ENCODE measurements around the gene PTCH2. TPM values are rescaled to one million over a fixed set of nuclear protein-coding genes. Genes with fewer than 3 reads are reported as not detected.
"Not testable (repeated sequence)": the region's sequence is repeated elsewhere in the genome, so short reads cannot be mapped to it uniquely, and the experiment has no call there.

Gene PTCH2
- total RNA-seq, 5 donors from 2014 or later (not counting 1 experiment from before 2014, with no cell fraction given), result 0.89 to 2.3 (median 1.3) TPM

GRCh38 chr1:44802306-44803061 lies 40.6 kb downstream of the PTCH2 start:
- H3K9me3 Mint-ChIP-seq, result no peaks in the 10 kb centered on the region
- Histone ChIP-seq H3K27me3 (replicated peaks in 1 of 2; ENCODE audit: control insufficient read depth in 2 of 2, extremely low read depth in 1 of 2, insufficient read depth in 2 of 2, low read length in 1 of 2) (no peaks in the 10 kb centered on the region), H3K9me3 (no peaks in the 10 kb centered on the region), H3K4me3 (ENCODE audit: control insufficient read depth in 1 of 2, extremely low read depth in 1 of 2, low read length in 1 of 2) (peak overlapping the region; percentile 71 to 97), H3K27ac (ENCODE audit: low read length) (peak overlapping the region; percentile 63), H3K36me3 (ENCODE audit: control insufficient read depth in 2 of 2, extremely low read depth in 1 of 2, insufficient read depth in 1 of 2, low read length in 1 of 2) (peaks cover 16 to 50% of the 10 kb centered on the region in 2 donors), H3K4me1 (ENCODE audit: control insufficient read depth in 1 of 2, extremely low read depth in 1 of 2, insufficient read depth in 2 of 2, low read length in 2 of 2) (peaks cover 27 to 64% of the 10 kb centered on the region in 2 experiments)
- 60% methylated on average over 8 of the region's 13 CpGs for WGBS (ENCODE audit: insufficient coverage)
- no peaks in the 10 kb centered on the region for H3K27me3 Mint-ChIP-seq
- no peak for DNase-seq
- ATAC-seq (replicated peaks in 1 of 4), result no peak
- H3K4me3 Mint-ChIP-seq, result peak overlapping the region; percentile 83 to 98 (median 92)
- H3K4me1 Mint-ChIP-seq, result peaks cover 52 to 71% (median 61%) of the 10 kb centered on the region in 3 donors
- peaks cover 42% of the 10 kb centered on the region for H3K36me3 Mint-ChIP-seq
- ChIA-PET POLR2A (interaction anchor here in 1 of 2 donors (3.5 kb wide), 1 partner anchor 16 kb away, joined by 40 read pairs; no protein-coding TSS in a partner anchor), CTCF (interaction anchor here in 1 of 2 donors (0.6 kb wide), 1 partner anchor 501 kb away, joined by 5 read pairs; no protein-coding TSS in a partner anchor)
- peak overlapping the region; percentile 92 to 93 for H3K27ac Mint-ChIP-seq

- Mint-ChIP-seq H3K27me3 (no peaks in the 10 kb centered on the region), H3K36me3 (peaks cover 36% of the 10 kb centered on the region), H3K4me1 (peaks cover 44 to 63% (median 53%) of the 10 kb centered on the region in 3 donors), H3K9me3 (no peaks in the 10 kb centered on the region), H3K4me3 (peak overlapping the region; percentile 83 to 98 (median 92)), H3K27ac (peak overlapping the region; percentile 93 to 97)
- ATAC-seq (replicated peaks in 1 of 4), result no peak
- H3K4me1 ChIP-seq (ENCODE audit: control insufficient read depth in 1 of 2, extremely low read depth in 1 of 2, insufficient read depth in 2 of 2, low read length in 2 of 2), result peaks cover 19 to 56% of the 10 kb centered on the region in 2 experiments
- no peaks in the 10 kb centered on the region for H3K27me3 ChIP-seq (replicated peaks in 1 of 2; ENCODE audit: control insufficient read depth in 2 of 2, extremely low read depth in 1 of 2, insufficient read depth in 2 of 2, low read length in 1 of 2)
- 15% methylated on average over 12 of the region's 13 CpGs for WGBS (ENCODE audit: insufficient coverage)
- ChIA-PET POLR2A (interaction anchor here (0.7 to 3.5 kb wide), 6 partner anchors 7 to 502 kb away, joined by 3 to 40 read pairs (median 13); partner anchors contain the start of gene BTBD19 (in 1 of the 2)), CTCF (interaction anchor here in 1 of 2 donors (0.6 to 1.8 kb wide), 2 partner anchors 8 to 502 kb away, joined by 5 to 17 read pairs; partner anchors contain the start of gene BTBD19)
- no peaks in the 10 kb centered on the region for H3K9me3 ChIP-seq
- H3K27ac ChIP-seq (ENCODE audit: low read length), result peak overlapping the region; percentile 63
- H3K36me3 ChIP-seq (ENCODE audit: control insufficient read depth in 2 of 2, extremely low read depth in 1 of 2, insufficient read depth in 1 of 2, low read length in 1 of 2), result peaks cover 16 to 44% of the 10 kb centered on the region in 2 donors
- H3K4me3 ChIP-seq (ENCODE audit: control insufficient read depth in 1 of 2, extremely low read depth in 1 of 2, low read length in 1 of 2), result peak overlapping the region; percentile 81 to 97
- peak in 5 of 35 experiments; percentile 23 to 56 (median 37) for DNase-seq
These were observed 41.4 kb downstream of the PTCH2 start for GRCh38 chr1:44801491-44802305.

- WGBS (ENCODE audit: insufficient coverage), result 0% methylated on average over 71 of the region's 79 CpGs
- Histone ChIP-seq H3K9me3 (no peaks in the 10 kb centered on the region), H3K27ac (ENCODE audit: low read length) (peak within 1 kb of the TSS; percentile 87), H3K4me3 (ENCODE audit: control insufficient read depth in 1 of 2, extremely low read depth in 1 of 2, low read length in 1 of 2) (peak within 1 kb of the TSS; percentile 81 to 97), H3K4me1 (ENCODE audit: control insufficient read depth in 1 of 2, extremely low read depth in 1 of 2, insufficient read depth in 2 of 2, low read length in 2 of 2) (peaks cover 15 to 44% of the 10 kb centered on the region in 2 experiments), H3K27me3 (replicated peaks in 1 of 2; ENCODE audit: control insufficient read depth in 2 of 2, extremely low read depth in 1 of 2, insufficient read depth in 2 of 2, low read length in 1 of 2) (no peaks in the 10 kb centered on the region), H3K36me3 (ENCODE audit: control insufficient read depth in 2 of 2, extremely low read depth in 1 of 2, insufficient read depth in 1 of 2, low read length in 1 of 2) (peaks cover 9 to 30% of the 10 kb centered on the region in 2 donors)
- H3K27ac Mint-ChIP-seq, result peak within 1 kb of the TSS; percentile 99 to 100
- peaks cover 36 to 54% (median 42%) of the 10 kb centered on the region in 3 donors for H3K4me1 Mint-ChIP-seq
- peak; percentile 81 to 88 (median 86) for ATAC-seq (replicated peaks in 1 of 4)
- no peaks in the 10 kb centered on the region for H3K27me3 Mint-ChIP-seq
- H3K36me3 Mint-ChIP-seq, result peaks cover 30% of the 10 kb centered on the region
- peak within 1 kb of the TSS; percentile 83 to 98 (median 92) for H3K4me3 Mint-ChIP-seq
- no peaks in the 10 kb centered on the region for H3K9me3 Mint-ChIP-seq
- ChIA-PET CTCF (interaction anchor here in 1 of 2 donors (0.6 to 1.8 kb wide), 18 partner anchors 8 to 1228 kb away, joined by 3 to 25 read pairs (median 4); partner anchors contain the start of genes BEST4, BTBD19, EIF2B3 and RNU5D-1), POLR2A (interaction anchor here (0.6 to 3.5 kb wide), 28 partner anchors 9 to 722 kb away, joined by 3 to 48 read pairs (median 5); partner anchors contain the start of genes BTBD19 (in 2 of the 2), EIF2B3 (in 1 of the 2), MMACHC (in 1 of the 2) and MUTYH (in 1 of the 2))
- DNase-seq, result peak; percentile 97 to 99 (median 98)
These were observed 43.1 kb downstream of the PTCH2 start, which contains the start of gene PLK3 for GRCh38 chr1:44799770-44800584. Gene PLK3, plus strand, starts transcription at chr1:44800377. Its CDS starts 87 bp downstream, at chr1:44800464.

GRCh38 chr1:44798481-44799365 lies 44.3 kb downstream of the PTCH2 start:
- WGBS (ENCODE audit: insufficient coverage), result 98% methylated on average over 8 of the region's 10 CpGs

GRCh38 chr1:44797886-44798285 lies 45.2 kb downstream of the PTCH2 start:
- H3K27ac ChIP-seq (ENCODE audit: low read length); H3K9me3 Mint-ChIP-seq; H3K27me3 Mint-ChIP-seq; ATAC-seq (replicated peaks in 1 of 4); CTCF ChIA-PET; DNase-seq; H3K9me3 ChIP-seq; H3K4me3 ChIP-seq (ENCODE audit: control insufficient read depth in 1 of 2, extremely low read depth in 1 of 2, low read length in 1 of 2); H3K4me3 Mint-ChIP-seq; H3K27me3 ChIP-seq (replicated peaks in 1 of 2; ENCODE audit: control insufficient read depth in 2 of 2, extremely low read depth in 1 of 2, insufficient read depth in 2 of 2, low read length in 1 of 2): not testable (repeated sequence)
- Mint-ChIP-seq H3K4me1 (peaks cover 18 to 35% (median 23%) of the 10 kb centered on the region in 3 donors), H3K27ac (peak overlapping the region; percentile 54 to 81), H3K36me3 (peaks cover 14% of the 10 kb centered on the region)
- peaks cover 0 to 10% of the 10 kb centered on the region in 2 donors for H3K36me3 ChIP-seq (ENCODE audit: control insufficient read depth in 2 of 2, extremely low read depth in 1 of 2, insufficient read depth in 1 of 2, low read length in 1 of 2)
- WGBS (ENCODE audit: insufficient coverage), result 97% methylated on average over 7 of the region's 8 CpGs
- peaks cover 10 to 26% of the 10 kb centered on the region in 2 experiments for H3K4me1 ChIP-seq (ENCODE audit: control insufficient read depth in 1 of 2, extremely low read depth in 1 of 2, insufficient read depth in 2 of 2, low read length in 2 of 2)
- POLR2A ChIA-PET, result interaction anchor here in 1 of 2 donors (0.7 kb wide), 1 partner anchor 554 kb away, joined by 6 read pairs; no protein-coding TSS in a partner anchor

More at GRCh38 chr1:44798481-44799365, 44.3 kb downstream of the PTCH2 start:
- Mint-ChIP-seq H3K9me3 (no peaks in the 10 kb centered on the region), H3K4me3 (peak overlapping the region in 1 of 3 donors; percentile 83), H3K4me1 (peaks cover 27 to 43% (median 32%) of the 10 kb centered on the region in 3 donors), H3K36me3 (peaks cover 20% of the 10 kb centered on the region), H3K27me3 (no peaks in the 10 kb centered on the region), H3K27ac (peak overlapping the region; percentile 54 to 99)
- no peaks in the 10 kb centered on the region for H3K27me3 ChIP-seq (replicated peaks in 1 of 2; ENCODE audit: control insufficient read depth in 2 of 2, extremely low read depth in 1 of 2, insufficient read depth in 2 of 2, low read length in 1 of 2)
- H3K9me3 ChIP-seq, result no peaks in the 10 kb centered on the region
- H3K27ac ChIP-seq (ENCODE audit: low read length), result peak overlapping the region; percentile 44
- ATAC-seq (replicated peaks in 1 of 4) (no peak), DNase-seq (no peak)
- H3K4me1 ChIP-seq (ENCODE audit: control insufficient read depth in 1 of 2, extremely low read depth in 1 of 2, insufficient read depth in 2 of 2, low read length in 2 of 2), result peaks cover 10 to 34% of the 10 kb centered on the region in 2 experiments
- ChIA-PET POLR2A (interaction anchor here in 1 of 2 donors (0.9 to 2.7 kb wide), 2 partner anchors 10 to 20 kb away, joined by 3 to 22 read pairs; partner anchors contain the start of gene BTBD19), CTCF (no interaction called here)
- H3K4me3 ChIP-seq (ENCODE audit: control insufficient read depth in 1 of 2, extremely low read depth in 1 of 2, low read length in 1 of 2), result no peak overlapping the region
- H3K36me3 ChIP-seq (ENCODE audit: control insufficient read depth in 2 of 2, extremely low read depth in 1 of 2, insufficient read depth in 1 of 2, low read length in 1 of 2), result peaks cover under 1 to 18% of the 10 kb centered on the region in 2 donors
